ENCODE measurements around the gene CSF2RB. TPM values are rescaled to one million over a fixed set of nuclear protein-coding genes. Genes with fewer than 3 reads are reported as not detected.
"Not testable (repeated sequence)": the region's sequence is repeated elsewhere in the genome, so short reads cannot be mapped to it uniquely, and the experiment has no call there.

The CSF2RB gene
- total RNA-seq, 4 donors from 2014 or later: 5.7 to 14.3 (median 10.8) TPM

DNA sequence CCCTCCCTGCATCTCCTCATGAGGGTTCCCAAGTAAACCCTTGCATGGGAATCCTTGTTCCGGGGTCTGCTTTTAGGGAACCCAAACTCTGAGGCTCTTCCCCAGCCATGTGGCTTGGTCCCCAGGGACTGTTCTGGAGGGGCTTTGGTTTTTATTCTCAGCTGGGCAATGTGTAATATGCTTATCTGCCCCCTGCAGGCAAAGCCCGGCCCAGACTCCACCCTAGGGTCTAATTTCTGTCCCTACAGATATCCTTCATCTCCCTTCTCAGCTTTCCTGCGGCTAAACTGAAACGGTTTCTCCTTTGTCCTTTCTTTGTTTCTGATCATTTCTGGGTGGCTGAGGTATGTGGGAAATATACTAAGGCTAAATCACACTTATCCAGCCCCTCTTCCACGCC is 68.7 kb downstream of the CSF2RB start:
- peaks cover 0 to 11% (median 2%) of the 10 kb centered on the region in 4 donors for H3K4me1 ChIP-seq
- 57 to 68% methylated on average over 5 of the region's 5 CpGs for WGBS, 2 donors
- no peak overlapping the region for H3K4me3 ChIP-seq
- H3K36me3 ChIP-seq: no peaks in the 10 kb centered on the region
- DNase-seq (ENCODE audit: low spot score in 2 of 2): no peak
- no peak overlapping the region for H3K27ac ChIP-seq
- H3K9me3 ChIP-seq: peaks cover 0 to 19% (median 3%) of the 10 kb centered on the region in 4 donors
- H3K27me3 ChIP-seq: peaks cover 0 to 21% of the 10 kb centered on the region in 2 donors
- TF ChIP-seq, protein P1, sequence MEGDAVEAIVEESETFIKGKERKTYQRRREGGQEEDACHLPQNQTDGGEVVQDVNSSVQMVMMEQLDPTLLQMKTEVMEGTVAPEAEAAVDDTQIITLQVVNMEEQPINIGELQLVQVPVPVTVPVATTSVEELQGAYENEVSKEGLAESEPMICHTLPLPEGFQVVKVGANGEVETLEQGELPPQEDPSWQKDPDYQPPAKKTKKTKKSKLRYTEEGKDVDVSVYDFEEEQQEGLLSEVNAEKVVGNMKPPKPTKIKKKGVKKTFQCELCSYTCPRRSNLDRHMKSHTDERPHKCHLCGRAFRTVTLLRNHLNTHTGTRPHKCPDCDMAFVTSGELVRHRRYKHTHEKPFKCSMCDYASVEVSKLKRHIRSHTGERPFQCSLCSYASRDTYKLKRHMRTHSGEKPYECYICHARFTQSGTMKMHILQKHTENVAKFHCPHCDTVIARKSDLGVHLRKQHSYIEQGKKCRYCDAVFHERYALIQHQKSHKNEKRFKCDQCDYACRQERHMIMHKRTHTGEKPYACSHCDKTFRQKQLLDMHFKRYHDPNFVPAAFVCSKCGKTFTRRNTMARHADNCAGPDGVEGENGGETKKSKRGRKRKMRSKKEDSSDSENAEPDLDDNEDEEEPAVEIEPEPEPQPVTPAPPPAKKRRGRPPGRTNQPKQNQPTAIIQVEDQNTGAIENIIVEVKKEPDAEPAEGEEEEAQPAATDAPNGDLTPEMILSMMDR (IDR thresholded peaks at IDR 0.05): no peak
- TF ChIP-seq EP300 (IDR thresholded peaks at IDR 0.05): no peak
- TF ChIP-seq POLR2A (IDR thresholded peaks at IDR 0.05): no peak

DNA sequence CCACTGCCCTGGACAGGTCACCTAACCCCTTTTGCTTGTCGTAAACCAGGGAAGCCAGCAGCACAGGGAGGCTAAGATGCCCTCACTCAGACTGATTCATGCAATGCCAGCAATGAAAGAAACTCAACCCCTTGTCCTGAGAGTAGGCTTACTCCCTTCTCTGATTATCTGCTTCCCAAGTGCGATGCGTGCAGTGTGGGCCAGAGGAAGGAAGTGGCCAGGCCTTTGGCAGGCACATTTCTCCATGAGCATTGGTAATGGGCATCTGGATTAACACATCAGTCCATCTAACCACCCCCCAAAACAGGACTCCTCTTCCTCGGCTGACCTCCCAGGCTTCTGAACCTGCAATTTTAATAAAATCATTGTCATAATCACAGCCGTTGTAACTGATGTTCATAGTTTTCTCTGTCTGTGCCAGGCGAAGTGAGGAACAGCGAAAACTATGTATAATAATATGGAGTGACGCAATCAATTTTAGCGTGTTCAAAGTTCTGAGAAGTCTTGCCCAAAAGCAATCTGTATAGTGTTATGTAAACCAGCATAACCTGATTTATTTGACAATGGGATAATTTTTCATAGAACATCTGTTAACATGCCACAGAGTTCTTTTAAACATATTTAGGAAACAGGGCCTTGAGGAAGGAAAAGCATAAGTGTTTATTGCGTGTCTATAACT is 71.9 kb downstream of the CSF2RB start:
- Histone ChIP-seq H3K4me3 (no peak overlapping the region), H3K36me3 (no peaks in the 10 kb centered on the region), H3K4me1 (no peaks in the 10 kb centered on the region), H3K27me3 (peaks cover 0 to 30% of the 10 kb centered on the region in 2 donors), H3K9me3 (peaks cover 0 to 19% (median 3%) of the 10 kb centered on the region in 4 donors), H3K27ac (no peak overlapping the region)
- 87 to 88% methylated on average over 10 of the region's 10 CpGs for WGBS, 2 donors
- TF ChIP-seq EP300 (IDR thresholded peaks at IDR 0.05) (no peak), POLR2A (IDR thresholded peaks at IDR 0.05) (no peak)
- TF ChIP-seq, protein P1 (IDR thresholded peaks at IDR 0.05): no peak
- DNase-seq (ENCODE audit: low spot score in 2 of 2): no peak

DNA sequence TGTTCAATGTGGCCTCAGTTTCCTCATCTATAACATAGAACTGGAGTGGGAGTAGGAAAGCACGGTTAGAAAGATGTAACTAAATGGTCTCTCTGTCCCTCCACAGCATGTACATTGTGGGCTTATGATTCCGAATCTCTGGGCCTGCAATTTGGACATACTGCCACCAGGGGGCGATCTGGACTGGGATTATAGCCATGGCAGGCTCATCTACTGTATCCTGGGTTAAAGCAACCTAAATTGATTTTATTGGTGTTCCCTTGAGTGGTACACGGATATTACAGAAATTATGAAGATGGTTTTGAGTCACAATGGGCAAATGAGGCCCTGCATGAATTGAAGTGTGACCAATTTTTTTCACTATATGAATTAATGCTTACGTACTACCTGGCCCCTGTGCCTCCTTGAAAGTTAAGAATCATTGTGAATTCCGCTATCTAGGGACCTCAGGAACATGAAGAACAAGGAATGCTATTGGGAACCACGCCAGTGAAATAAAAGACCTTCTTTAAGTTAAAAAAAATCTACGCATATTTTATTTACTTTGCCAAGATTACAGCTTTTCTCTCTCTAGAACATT is 72.9 kb downstream of the CSF2RB start:
- no peaks in the 10 kb centered on the region for H3K4me1 ChIP-seq
- TF ChIP-seq, protein P1 (IDR thresholded peaks at IDR 0.05): peak in 3 of 5 experiments; percentile 8 to 25 (median 15)
- no peak for TF ChIP-seq POLR2A (IDR thresholded peaks at IDR 0.05)
- no peak for TF ChIP-seq EP300 (IDR thresholded peaks at IDR 0.05)
- H3K36me3 ChIP-seq: no peaks in the 10 kb centered on the region
- H3K9me3 ChIP-seq: peaks cover 0 to 19% (median 3%) of the 10 kb centered on the region in 4 donors
- DNase-seq (ENCODE audit: low spot score in 2 of 2): no peak
- no peak overlapping the region for H3K27ac ChIP-seq
- 53 to 55% methylated on average over 8 of the region's 8 CpGs for WGBS, 2 donors
- H3K27me3 ChIP-seq: peaks cover 0 to 34% of the 10 kb centered on the region in 2 donors
- no peak overlapping the region for H3K4me3 ChIP-seq

DNA sequence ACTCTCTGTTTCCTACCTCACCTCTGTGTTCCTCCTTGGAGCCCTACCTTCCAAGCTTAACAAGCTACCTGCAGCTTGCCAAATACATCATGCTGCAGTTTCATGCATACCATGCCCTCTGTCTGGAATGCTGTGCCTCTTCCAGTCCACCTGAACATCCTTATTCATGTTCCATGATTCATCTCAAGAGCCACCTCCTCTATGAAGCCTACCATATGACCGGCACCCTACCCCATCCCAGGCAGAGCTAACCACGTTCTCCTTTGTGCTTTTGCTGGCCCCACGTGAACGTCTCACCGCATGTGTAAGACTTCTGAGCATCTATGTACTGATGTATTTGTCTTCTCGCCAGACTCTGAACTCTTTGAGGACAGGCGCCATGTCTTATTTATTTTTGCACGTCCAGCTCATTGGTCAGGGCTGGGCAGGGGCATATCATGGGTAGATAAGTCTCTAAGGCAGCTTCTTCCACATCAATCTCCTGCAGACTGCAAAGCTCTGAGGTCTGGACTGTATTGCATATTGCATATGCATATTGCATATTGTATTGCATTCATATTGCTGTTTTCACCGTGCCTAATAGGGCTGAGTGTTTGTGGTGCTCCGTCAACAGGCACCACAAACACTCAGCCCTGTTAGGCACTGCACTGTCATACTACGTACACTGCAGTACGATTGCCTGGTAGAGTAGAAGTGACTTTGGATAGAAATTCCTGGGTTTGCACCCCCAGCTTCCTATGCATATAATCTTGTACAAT is 74.8 kb downstream of the CSF2RB start:
- Histone ChIP-seq H3K27ac (no peak overlapping the region), H3K9me3 (peaks cover 0 to 19% (median 3%) of the 10 kb centered on the region in 4 donors), H3K27me3 (peaks cover 0 to 24% of the 10 kb centered on the region in 2 donors), H3K36me3 (no peaks in the 10 kb centered on the region), H3K4me3 (no peak overlapping the region), H3K4me1 (no peaks in the 10 kb centered on the region)
- TF ChIP-seq EP300 (IDR thresholded peaks at IDR 0.05): no peak
- TF ChIP-seq POLR2A (IDR thresholded peaks at IDR 0.05): no peak
- TF ChIP-seq, protein P1 (IDR thresholded peaks at IDR 0.05): no peak
- 77 to 85% methylated on average over 12 of the region's 12 CpGs for WGBS, 2 donors
- no peak for DNase-seq (ENCODE audit: low spot score in 2 of 2)

DNA sequence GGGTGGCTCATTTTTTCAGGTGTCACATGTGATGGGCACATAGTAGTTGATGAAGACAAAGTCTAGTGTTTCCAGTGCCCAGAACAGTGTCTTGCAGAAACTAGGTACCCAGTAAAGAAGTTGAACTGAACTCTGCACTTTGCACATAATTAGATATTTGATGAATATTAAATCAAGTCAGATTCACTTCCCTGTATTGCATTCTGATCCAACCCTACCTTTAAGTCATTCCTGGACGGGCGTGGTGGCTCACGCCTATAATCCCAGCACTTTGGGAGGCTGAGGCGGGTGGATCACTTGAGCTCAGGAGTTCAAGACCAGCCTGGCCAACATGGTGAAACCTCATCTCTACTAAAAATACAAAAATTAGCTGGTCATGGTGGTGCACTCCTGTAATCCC is 75.6 kb downstream of the CSF2RB start:
- not testable (repeated sequence) for H3K4me3 ChIP-seq; H3K27ac ChIP-seq; DNase-seq (ENCODE audit: low spot score in 2 of 2); H3K36me3 ChIP-seq; H3K4me1 ChIP-seq
- Histone ChIP-seq H3K9me3 (peaks cover 0 to 19% (median 3%) of the 10 kb centered on the region in 4 donors), H3K27me3 (peaks cover 0 to 16% of the 10 kb centered on the region in 2 donors)
- 93 to 94% methylated on average over 4 of the region's 4 CpGs for WGBS, 2 donors

Other genes with a start within 250 kb of the CSF2RB start
- gene CACNG2, start 209.9 kb upstream of the CSF2RB start, total RNA-seq: not detected
- 10 to 100 TPM in 3 of 4 donors, 1 to 10 TPM in 1; 7.4 to 21.9 (median 14.3) TPM for gene IFT27, start 137.5 kb upstream of the CSF2RB start, total RNA-seq
- not detected for gene PVALB, start 96.6 kb upstream of the CSF2RB start, total RNA-seq
- 10 to 100 TPM; 14.2 to 71.4 (median 17.2) TPM for gene NCF4, start 52.6 kb upstream of the CSF2RB start, total RNA-seq
- gene TST, start 105.8 kb downstream of the CSF2RB start, total RNA-seq: 10 to 100 TPM; 44.1 to 76.4 (median 66.7) TPM
- gene MPST, start 106.1 kb downstream of the CSF2RB start, total RNA-seq: 100 to 1,000 TPM; 193 to 258 (median 199) TPM
- 10 to 100 TPM in 3 of 4 donors, 1 to 10 TPM in 1; 7.4 to 24.7 (median 20.2) TPM for gene KCTD17, start 138.1 kb downstream of the CSF2RB start, total RNA-seq
- not detected for gene TMPRSS6, start 196.1 kb downstream of the CSF2RB start, total RNA-seq
- 1 to 10 TPM in 2 of 4 donors, under 1 TPM in 1, not detected in 1; 0.22 to 2.7 (median 1.2) TPM for gene IL2RB, start 236.3 kb downstream of the CSF2RB start, total RNA-seq

Measured in tibial nerve (tissue), 4 donors.